ENCODE measurements around the gene EPC2.

DNA sequence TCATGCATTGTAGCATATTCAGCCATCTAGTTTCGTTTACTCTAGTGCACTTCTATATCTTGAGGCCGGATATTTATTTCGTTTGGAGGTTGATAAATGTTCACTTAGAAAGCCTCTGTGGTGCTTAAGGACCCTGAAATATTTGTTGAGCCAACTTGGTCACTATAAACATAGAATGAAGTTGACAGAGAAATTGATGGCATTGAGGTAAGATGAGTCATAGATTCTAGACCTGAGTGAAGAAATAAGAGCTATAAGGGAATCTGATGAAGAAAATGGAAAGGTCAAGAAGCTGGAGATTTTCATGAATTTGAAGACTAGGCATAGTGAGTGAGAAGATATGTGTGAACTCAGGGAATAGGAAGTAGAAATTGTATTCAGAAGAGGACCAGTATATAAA is 35.9 kb downstream of the EPC2 start:
- TF ChIP-seq, protein P1, sequence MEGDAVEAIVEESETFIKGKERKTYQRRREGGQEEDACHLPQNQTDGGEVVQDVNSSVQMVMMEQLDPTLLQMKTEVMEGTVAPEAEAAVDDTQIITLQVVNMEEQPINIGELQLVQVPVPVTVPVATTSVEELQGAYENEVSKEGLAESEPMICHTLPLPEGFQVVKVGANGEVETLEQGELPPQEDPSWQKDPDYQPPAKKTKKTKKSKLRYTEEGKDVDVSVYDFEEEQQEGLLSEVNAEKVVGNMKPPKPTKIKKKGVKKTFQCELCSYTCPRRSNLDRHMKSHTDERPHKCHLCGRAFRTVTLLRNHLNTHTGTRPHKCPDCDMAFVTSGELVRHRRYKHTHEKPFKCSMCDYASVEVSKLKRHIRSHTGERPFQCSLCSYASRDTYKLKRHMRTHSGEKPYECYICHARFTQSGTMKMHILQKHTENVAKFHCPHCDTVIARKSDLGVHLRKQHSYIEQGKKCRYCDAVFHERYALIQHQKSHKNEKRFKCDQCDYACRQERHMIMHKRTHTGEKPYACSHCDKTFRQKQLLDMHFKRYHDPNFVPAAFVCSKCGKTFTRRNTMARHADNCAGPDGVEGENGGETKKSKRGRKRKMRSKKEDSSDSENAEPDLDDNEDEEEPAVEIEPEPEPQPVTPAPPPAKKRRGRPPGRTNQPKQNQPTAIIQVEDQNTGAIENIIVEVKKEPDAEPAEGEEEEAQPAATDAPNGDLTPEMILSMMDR (IDR thresholded peaks at IDR 0.05), result no peak
- no peak for TF ChIP-seq POLR2A (IDR thresholded peaks at IDR 0.05)
